GM21529 (cell line): Measurements from ENCODE around the gene KRTAP5-6.
"Not testable (repeated sequence)": the region's sequence is repeated elsewhere in the genome, so short reads cannot be mapped to it uniquely, and the experiment has no call there.

Source experiments
- ATAC-seq: cut with Tn5 transposase; IDR thresholded peaks from one replicate; pipeline ENCODE4 v1.9.1; 2021; ENCODE audit not compliant: unreplicated experiment

The KRTAP5-6 gene

DNA sequence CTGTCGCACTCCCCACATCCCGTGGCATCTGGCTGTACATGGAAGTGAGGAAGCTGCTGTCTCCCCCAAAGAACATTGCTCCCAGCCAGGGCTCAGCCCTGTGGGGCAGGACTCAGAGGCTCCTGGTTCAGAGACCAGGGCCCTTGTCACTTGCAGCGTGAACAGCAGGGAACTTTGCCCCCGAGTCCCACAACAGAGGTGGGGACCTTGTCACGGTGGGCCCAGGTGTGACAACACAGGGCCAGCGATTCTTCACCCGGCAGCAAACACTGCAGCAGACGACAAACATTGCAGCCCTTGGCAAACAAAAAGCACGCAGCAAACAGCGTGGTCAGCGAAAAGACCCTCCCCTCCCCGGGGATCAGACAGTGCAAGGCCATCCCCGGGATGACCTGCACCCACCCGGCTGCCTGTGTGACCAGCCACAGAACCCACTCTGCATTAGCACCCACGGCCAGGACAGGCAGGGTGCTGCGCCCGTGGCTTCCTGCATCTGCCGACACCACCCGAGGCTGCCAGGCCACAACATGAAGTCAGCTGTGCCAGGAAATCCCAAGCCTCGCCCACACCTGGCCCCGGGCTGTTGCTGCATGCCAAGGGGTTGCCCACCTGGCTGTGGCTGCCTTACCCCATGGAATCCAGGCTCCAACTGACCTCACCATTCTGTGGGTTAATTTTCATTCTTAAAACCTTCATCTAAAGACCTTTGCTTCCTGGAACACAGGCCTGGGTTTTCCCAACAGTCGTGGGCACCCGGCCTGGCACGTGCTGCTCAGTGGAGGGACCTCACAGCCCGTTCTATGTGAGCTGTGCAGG lies 35.3 kb upstream of the KRTAP5-6 start:
- ATAC-seq = not testable (repeated sequence)

DNA sequence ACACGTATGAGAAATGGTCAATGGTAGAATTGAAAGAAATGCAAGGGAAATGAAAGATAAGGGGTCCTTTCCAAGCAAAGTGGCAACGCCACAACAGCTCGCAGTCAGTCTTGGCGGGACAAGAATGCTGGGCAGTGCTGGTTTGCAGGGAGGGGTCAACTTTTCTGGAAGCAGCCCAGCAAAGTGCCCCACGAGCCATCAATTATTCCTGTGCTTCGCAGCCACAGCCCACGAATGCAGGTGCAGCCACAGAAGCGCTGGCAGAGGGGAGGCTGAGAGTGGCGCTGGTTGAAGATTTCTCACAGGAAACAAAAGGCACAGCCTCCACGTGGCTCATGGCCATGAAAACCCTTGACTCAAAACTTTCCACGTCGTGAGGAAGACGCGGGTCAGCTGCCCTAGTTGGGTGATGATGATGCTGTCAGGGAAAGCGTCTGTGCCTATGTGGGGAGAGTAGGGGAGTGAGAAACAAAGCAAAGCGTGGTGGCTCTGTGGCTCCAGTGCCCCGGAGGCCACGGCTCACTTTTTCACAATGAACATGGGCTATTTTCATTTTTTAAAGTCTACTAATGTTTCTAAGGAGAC lies 34.2 kb upstream of the KRTAP5-6 start:
- not testable (repeated sequence) for ATAC-seq

DNA sequence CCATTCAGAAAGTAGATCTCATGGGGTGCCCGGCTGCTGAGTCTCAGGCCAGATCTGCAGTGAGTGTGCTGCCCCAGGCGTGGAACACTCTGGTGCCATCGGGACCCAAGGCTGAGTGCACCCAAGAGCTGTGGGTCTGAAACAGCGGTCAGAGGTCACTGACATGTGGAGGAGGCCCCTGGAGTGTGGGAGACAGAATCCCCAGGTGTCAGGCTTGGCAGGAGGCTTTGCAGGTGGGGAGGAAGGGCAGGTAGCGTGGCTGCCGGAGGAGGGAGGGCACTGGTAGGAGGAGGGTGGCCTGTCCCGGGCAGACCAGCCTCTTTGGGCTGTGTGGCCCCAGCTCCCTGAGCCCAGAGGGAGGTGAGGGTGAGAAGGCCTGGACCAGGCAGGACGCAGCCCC lies 31.7 kb upstream of the KRTAP5-6 start:
- no peak for ATAC-seq

DNA sequence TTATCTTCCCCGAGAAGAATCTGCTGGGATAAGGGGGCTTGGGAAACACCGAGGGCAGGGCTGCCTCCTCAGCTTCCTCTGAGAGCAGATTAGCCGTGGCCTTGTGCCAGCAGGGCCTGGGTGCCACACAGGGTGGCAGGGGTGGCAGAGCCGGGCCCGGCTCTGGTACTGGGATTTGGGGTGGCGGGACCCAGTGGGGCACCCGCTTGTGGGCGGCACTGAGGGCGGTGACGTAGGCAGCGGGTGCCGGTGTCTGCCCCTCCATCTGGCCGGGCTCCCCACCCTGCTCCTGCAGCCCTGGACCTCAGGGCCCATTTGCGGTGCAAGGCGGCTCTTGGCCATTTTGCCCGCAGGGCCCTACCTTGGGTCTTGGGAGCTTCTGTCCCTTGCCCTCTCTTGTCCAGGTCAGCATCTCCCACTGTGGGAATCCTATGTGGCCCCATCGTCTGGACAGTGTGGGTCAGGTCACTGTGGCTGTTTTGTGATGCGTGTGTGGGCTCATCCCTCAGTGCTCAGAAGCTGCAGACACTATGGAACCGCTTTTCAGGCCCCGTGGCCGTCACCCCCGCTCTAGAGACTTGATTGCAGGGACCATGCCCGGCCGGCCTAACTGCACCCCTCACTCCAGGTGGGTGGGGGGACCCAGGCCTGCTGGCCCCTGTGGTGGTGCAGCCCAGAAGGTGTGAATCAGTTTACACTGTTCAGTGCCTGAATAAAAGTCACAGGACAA lies 29.7 kb upstream of the KRTAP5-6 start:
- ATAC-seq = no peak

DNA sequence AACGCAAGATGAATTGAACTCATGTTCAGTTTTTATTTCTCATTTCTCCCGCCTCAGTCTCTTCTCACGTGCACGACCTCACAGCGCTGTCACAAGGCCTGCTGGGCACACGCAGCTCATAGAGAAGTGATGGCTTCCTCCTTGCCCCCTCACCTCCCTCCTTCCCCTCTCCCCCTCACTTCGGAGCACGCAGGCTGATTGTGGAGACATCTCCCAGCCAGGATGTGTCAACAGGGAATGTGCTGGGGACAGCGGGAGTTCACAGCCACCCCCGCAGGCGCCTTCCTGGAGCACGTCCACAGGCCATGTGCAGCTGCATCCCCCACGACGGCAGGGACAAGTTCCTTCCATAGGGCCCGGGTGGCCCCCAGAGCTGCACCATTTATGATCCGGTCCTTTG lies 29.1 kb upstream of the KRTAP5-6 start:
- no peak for ATAC-seq

DNA sequence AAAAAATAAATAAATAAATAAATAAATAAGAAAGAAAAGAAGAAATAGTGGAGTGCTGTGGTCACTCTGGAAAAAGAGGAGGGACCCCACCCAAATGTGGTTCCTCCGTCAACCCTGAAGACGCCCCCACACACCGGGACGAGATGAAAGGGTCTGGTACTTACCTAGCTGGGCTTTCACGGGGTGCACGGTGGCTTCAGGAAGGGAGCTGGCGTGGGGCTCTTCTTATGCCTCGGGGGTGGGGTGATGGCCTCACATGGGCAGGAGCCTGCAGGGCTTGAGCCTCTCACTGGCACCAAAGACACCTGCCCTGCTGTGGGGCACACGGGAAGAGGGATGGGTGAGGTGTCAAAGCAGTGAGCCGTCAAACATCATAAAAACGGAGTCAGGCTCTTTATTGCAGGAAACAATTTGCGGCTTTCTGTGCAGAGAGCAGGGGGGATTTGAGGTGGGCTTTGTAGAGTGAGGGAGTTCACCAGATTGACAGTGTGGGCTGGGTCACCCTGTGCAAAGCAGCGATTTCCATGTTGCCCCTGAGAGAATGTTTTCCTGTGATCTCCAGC lies 28.0 kb upstream of the KRTAP5-6 start:
- no peak for ATAC-seq

DNA sequence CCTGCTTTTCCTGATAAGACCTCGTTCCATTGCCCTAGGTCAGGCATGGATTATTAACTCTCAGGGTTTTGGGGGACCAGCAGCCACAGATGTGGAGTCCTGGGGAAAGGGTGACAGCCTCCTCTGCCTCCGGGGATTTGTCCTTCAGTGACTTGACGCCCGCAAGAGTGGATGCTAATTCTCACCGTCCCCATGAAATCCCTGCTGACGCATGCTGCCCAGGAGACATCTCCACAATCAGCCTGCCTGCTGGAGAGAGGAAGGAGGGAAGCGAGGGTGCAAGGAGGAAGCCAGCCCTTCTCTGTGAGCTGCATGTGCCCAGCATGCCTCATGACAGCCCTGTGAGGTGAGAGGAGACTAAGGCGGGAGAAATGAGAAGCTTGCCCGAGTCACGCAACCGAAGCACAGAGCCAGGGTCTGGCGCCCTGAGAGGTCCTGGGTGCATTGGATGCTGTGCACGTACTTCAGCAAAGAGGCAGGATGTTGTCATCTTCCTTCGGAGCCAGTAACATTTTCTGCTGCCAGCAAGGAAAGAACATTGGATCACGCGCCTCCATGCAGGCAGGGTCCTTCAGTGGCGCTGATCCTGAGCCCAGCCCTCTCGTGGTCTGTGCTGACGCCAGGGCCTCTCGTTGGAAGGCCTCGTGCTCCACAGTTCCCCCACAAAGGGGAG lies 27.3 kb upstream of the KRTAP5-6 start:
- no peak for ATAC-seq

DNA sequence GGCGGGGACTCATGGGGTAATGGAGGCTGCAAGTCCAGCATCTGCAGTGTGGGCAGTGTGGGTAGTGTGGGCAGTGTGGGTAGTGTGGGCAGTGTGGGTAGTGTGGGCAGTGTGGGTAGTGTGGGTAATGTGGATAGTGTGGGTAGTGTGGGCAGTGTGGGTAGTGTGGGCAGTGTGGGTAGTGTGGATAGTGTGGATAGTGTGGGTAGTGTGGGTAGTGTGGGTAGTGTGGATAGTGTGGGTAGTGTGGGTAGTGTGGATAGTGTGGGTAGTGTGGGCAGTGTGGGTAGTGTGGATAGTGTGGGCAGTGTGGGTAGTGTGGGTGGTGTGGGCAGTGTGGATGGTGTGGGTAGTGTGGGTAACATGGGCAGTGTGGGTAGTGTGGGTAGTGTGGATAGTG lies 26.5 kb upstream of the KRTAP5-6 start:
- not testable (repeated sequence) for ATAC-seq

DNA sequence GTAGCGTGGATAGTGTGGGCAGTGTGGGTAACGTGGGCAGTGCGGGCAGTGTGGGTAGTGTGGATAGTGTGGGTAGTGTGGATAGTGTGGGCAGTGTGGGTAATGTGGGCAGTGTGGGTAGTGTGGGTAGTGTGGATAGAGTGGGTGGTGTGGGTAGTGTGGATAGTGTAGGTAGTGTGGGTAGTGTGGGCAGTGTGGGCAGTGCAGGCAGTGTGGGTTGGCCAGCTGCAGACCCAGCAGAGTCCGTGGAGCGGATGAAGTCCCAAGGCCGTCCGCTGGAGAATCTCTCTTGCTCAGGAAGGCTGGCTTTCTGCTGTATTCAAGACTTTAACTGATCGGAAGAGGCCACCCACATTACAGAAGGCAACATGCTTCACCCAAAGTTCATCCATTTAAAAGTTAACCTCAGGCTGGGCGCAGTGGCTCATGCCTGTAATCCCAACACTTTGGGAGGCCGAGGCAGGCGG lies 26.1 kb upstream of the KRTAP5-6 start:
- ATAC-seq = no peak

DNA sequence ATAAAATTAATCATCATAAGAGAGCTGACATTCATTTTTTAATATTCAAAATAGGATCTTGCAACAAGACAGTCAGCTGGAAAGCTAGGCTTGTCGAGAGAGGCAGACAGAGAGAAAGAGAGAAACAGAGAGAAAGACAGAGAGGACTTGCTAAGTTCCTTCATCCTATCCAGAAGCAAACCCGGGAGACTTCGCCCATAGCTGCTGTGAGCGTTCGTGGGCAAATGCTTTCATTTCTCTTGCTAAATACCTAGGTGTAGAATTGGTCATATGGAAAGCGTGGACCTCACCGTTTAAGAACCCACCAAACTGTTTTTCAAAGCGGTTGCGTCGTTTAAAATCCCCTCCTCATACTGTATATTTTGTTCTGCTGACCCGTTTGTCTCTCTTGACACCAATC lies 25.3 kb upstream of the KRTAP5-6 start:
- ATAC-seq = no peak

DNA sequence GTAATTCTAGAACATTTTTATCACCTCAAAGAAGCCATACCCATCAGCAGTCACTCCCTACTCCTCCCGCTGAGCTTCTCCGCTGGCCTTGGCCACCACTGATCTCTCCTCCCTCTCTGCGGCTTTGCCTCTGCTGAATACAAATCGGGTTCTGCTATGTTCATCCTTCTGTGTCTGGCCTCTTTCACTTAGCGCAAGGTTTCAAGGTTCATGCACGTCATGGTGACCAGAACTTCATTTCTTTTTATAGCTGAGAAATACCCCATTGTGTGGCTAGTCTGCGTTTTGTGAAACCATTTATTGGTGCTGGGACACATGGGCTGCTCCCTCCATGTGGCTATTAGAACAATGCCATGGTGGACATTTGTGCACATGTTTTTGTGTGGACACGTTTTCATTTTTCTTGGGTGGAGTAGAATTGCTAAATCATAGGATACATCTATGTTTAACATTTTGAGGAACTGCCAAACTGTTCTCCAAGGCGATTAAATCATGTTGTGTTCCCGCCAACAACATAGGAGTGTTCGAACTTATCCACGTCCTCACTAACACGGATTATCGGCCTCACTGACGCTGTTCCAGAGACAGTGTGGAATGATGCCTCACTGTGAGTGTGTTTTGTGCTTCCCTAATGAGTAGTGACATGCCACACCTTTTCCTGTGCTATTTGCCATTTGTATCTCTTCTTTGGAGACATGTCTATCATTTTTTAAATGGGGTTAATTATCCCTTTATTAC lies 24.2 kb upstream of the KRTAP5-6 start:
- ATAC-seq = no peak

DNA sequence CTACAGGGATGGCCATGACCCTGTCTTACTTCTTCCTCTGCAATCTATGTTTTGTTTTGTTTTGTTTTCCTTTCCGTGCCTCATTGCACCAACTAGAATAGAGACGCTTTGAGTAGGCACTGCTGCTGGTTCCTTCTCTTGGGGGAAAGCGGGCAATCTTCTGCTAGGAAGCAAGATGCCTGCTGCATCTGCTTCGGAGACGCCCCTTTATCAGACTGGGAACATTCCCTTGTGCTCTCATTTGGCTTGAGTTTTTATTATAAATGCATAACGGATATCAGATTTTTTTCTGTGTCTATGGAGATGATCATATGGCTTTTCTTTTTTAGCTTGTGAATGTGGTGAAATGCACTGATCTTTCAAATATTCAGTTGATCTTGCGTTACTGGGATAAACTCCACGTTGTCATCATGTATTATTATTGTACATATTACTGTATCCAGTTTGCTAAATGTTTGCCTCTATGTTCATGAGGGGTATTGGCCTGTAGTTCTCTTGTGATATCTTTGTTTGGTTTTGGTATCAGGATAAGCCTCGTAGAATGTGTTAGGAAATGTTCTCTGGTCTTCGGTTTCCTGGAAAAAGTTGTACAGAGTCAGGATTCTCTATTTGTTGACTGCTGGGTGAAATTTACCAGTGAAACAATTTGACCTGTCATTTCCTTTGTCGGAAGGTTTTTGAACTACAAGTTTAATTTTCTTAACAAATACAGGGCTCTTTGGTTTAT lies 23.4 kb upstream of the KRTAP5-6 start:
- no peak for ATAC-seq

DNA sequence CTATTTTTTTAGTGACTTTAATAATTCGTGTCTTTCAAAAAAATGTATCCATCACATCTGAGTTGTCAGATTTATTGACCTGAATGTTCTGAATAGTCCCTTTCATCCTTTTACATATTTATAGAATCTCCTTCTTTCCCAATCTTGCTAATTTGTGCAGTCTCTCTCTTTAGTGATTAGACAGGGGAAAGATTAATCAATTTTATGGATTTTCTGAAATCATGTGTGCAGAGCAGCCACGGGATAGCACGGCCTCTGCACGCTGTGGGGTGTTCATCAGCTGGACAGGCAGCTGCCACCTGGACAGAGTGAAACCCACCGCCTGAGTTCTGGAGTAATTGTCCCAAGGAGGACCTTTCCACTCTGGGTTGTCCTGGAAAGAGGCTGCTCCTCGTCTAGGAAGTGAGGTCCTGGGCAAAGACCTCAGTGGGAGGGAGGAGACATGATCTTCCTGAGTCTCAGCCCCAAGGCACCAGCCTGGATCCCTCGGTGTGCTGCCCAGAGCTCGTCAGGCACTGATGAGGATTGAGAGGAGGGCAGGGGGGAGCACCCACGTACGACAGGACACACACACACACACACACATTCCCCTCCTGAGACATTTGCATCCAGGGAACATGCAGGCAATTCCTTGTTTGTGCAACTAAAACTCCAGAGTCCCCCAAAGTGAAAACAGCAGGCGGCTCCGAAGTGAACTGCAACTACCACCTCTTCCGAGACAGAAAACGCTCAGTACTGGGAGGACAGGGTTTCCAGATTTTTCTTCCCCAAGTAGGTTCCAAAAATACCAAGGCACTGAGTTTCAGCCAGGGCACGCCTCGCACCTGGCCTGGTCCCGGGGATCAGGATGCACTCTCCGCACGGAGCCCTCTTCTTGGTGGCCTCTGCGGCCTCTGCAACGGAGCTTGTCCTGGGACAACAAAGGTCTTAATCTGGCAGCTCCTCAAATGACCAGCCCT lies 22.5 kb upstream of the KRTAP5-6 start:
- ATAC-seq = no peak

DNA sequence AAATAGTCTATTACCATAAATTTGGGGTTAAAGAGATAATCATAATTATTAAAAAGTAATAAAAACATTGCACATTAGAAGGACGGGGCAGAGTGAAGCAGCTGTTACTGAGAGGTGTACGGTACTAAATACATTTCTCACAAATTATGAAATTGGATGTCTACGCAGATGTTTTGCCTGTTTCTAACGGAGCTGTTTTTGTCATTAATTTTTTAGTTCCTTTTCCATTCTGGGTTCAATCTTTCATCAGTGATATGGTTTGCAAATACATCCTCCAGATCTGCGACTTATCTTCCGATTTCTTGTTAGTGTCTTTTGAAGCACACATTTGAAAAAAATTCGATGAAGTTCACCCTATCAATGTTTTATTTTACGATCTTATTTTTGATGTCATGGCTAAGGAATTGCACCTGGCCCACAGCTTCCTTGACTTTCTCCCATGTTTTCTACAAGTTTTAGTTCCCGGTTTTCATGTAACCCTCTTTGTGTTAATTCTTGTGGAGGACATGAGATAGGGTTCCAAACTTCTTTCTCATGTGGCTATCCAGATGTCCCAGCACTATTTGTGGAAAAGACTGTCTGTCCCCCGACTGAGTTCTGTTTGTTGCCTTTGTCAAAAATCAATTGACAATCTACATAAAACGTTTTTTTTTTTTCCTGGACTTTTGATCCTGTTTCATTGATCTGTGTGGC lies 21.3 kb upstream of the KRTAP5-6 start:
- no peak for ATAC-seq

DNA sequence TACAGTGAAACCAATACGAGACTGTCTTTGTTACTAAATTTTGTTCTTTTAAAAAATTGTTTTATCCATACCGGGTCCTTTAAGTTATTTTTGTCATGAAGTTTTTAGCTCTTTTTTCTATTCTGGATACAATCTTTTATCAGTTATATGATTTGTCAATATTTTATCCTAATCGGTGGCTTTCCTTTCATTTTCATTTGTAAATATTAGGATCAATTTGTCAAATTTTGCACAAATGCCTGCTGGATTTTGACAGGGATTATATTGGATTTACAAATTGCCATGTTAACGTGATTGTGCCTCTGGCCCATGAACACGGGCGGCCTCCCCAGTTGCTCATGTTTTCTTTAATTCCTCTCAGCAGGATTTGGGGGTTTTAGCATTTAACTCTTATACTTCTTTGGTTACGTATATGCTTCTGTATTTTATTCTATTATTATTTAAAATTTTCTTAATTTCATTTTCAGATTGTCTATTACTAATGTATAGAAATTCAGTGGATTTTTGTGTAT lies 20.7 kb upstream of the KRTAP5-6 start:
- ATAC-seq = no peak

DNA sequence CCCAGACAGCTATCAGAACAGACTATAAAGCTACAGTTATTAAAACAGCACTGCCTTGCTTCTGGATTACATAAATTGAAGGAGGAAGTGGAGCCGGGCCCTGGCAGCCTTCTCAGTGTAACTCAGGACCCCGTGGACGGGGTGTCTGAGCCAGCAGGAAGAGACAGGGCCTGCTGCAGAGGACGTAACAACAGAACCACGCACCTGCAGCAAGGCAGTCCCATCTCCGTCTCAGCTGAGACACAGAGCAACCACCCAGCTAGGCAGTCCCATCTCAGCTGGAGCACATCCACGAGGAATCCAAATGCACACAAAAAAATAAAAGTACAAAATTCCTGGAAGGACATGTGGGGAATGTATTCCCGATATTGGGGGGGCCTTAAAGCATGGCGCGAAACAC lies 17.1 kb upstream of the KRTAP5-6 start:
- no peak for ATAC-seq

DNA sequence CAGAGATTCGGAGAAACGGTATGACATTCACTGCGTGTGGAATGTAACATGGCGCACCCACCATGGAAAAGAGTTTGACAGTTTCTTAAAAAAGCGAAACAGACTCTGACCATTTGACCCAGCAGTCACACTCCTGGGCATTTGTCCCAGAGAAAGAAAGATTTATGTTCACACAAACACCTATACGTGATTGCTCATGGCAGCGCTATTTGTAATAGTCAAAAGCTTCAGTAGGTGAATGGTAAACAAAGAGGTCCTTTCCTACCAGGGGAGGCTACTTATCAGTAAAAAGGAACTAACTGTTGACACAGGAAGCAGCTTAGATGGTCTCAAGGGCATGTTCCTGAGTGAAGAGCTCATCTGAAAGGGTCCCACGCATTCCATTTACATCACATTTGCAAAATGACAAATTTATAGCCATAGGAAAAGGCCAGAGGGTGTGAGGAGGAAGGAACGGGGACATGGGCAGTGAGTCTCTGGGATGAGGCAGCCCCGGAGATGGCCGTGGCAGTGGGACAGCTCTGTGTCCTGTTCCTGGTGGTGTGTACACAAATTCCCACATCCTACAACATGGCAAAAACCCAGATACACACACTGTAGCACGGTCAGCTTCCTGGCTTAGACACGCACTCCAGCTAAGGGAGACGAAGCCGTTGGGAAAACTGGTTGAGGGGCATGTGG lies 14.6 kb upstream of the KRTAP5-6 start:
- no peak for ATAC-seq
